Measurements from ENCODE around the gene PRPH. TPM values are rescaled to one million over a fixed set of nuclear protein-coding genes. Genes with fewer than 3 reads are reported as not detected.
"Not testable (repeated sequence)": the region's sequence is repeated elsewhere in the genome, so short reads cannot be mapped to it uniquely, and the experiment has no call there.

Gene PRPH
- total RNA-seq, 4 donors from 2014 or later: 3.0 to 16.2 (median 5.8) TPM

DNA sequence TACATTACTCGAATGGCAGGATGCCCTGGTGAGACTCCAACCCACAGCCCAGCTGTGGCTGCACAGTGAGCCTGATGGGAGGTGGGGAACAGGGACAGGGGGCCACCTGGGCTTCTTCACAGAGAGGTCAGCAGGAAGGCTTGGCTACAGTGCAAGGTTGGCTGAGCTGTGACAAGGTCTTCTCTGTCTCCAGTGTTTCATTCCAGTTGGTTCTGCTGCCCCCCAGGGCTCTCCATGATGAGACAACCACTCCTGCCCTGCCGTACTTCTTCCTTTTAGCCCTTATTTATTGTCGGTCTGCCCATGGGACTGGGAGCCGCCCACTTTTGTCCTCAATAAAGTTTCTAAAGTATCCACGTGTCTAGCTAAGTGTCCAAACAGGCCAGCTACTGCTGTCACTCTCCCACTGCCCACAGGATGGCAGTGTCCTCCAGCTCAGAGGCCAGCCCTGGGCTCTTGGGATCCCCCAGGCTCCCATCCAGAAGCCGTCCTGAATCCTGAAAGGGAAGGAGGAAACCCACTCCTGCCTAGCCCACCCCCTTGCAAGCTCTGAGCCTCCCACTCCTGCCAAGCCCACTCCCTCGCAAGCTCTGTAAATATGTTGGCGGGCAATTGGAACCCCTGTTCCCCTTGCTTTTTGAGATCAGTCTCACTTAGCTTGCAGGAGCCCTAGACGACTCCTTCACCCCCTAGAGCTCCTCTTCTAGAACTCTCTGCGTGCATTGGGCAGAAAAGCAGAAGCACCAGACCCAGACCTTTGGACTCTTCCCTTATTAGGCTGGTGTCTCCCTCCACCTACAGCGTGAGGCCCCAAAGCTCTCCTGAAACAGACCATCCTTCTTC, 36.7 kb downstream of the PRPH start:
- no peak overlapping the region for H3K4me3 ChIP-seq
- ATAC-seq: peak; percentile 81
- H3K27me3 ChIP-seq: peaks cover 72% of the 10 kb centered on the region
- TF ChIP-seq, protein P1, sequence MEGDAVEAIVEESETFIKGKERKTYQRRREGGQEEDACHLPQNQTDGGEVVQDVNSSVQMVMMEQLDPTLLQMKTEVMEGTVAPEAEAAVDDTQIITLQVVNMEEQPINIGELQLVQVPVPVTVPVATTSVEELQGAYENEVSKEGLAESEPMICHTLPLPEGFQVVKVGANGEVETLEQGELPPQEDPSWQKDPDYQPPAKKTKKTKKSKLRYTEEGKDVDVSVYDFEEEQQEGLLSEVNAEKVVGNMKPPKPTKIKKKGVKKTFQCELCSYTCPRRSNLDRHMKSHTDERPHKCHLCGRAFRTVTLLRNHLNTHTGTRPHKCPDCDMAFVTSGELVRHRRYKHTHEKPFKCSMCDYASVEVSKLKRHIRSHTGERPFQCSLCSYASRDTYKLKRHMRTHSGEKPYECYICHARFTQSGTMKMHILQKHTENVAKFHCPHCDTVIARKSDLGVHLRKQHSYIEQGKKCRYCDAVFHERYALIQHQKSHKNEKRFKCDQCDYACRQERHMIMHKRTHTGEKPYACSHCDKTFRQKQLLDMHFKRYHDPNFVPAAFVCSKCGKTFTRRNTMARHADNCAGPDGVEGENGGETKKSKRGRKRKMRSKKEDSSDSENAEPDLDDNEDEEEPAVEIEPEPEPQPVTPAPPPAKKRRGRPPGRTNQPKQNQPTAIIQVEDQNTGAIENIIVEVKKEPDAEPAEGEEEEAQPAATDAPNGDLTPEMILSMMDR (IDR thresholded peaks at IDR 0.05): peak in 3 of 4 experiments; percentile 55 to 83 (median 60)
- TF ChIP-seq POLR2A (IDR thresholded peaks at IDR 0.05): no peak
- TF ChIP-seq EP300 (IDR thresholded peaks at IDR 0.05): no peak
- no peak for TF ChIP-seq POLR2AphosphoS5 (IDR thresholded peaks at IDR 0.05)
- H3K36me3 ChIP-seq: no peaks in the 10 kb centered on the region
- WGBS, 2 donors (ENCODE audit: low coverage in 1 of 2): 28 to 52% methylated on average over 6 of the region's 11 CpGs
- H3K9me3 ChIP-seq: no peaks in the 10 kb centered on the region
- H3K27ac ChIP-seq: no peak overlapping the region
- H3K4me1 ChIP-seq: peaks cover 0 to 24% (median under 1%) of the 10 kb centered on the region in 3 donors

- no peak overlapping the region for H3K4me3 ChIP-seq
- no peak for ATAC-seq
- WGBS, 2 donors (ENCODE audit: low coverage in 1 of 2): 76 to 80% methylated on average over 10 to 13 of the region's 17 CpGs
- peaks cover 0 to 32% (median 3%) of the 10 kb centered on the region in 3 donors for H3K4me1 ChIP-seq
- H3K9me3 ChIP-seq: no peaks in the 10 kb centered on the region
- no peak overlapping the region for H3K27ac ChIP-seq
- peaks cover 80% of the 10 kb centered on the region for H3K27me3 ChIP-seq
- no peak for TF ChIP-seq POLR2A (IDR thresholded peaks at IDR 0.05)
- TF ChIP-seq, protein P1 (IDR thresholded peaks at IDR 0.05): no peak
- no peak for TF ChIP-seq POLR2AphosphoS5 (IDR thresholded peaks at IDR 0.05)
- TF ChIP-seq EP300 (IDR thresholded peaks at IDR 0.05): no peak
- H3K36me3 ChIP-seq: no peaks in the 10 kb centered on the region
Measured at GRCh38 chr12:49332441-49332861, 37.5 kb downstream of the PRPH start.

DNA sequence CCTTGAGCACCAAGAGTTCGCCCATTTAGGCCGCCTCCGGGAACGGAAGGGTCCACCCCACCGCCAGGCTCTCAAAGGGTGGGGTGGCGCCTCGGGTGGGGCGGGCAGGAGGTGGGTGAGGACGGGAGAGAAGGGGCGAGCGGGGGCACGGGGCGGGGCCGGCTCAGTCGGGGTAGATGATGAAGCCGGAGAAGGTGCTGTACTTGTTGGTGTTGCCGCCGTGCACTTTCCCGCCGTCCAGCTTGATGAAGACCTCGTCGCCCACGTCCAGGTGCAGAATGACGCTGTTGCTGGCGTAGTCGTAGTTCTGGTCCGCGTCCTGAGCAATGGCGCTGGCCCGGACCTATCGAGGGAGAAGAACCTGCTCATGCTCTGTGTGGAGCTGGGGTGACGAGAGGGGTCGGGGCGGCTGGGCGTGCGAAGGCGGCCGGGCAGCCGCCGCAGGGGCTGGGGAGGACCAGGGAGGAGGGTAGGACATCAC, 38.0 kb downstream of the PRPH start:
- WGBS, 2 donors (ENCODE audit: low coverage in 1 of 2): 0% methylated on average over 1 of the region's 40 CpGs; no CpG with 5 or more reads in 1 of the 2 donors
- Histone ChIP-seq H3K36me3 (no peaks in the 10 kb centered on the region), H3K27ac (no peak overlapping the region), H3K4me1 (peaks cover 0 to 32% (median 3%) of the 10 kb centered on the region in 3 donors), H3K27me3 (peaks cover 85% of the 10 kb centered on the region), H3K4me3 (peak overlapping the region in 1 of 2 donors; percentile 18), H3K9me3 (no peaks in the 10 kb centered on the region)
- no peak for ATAC-seq
- no peak for TF ChIP-seq POLR2AphosphoS5 (IDR thresholded peaks at IDR 0.05)
- no peak for TF ChIP-seq POLR2A (IDR thresholded peaks at IDR 0.05)
- TF ChIP-seq, protein P1 (IDR thresholded peaks at IDR 0.05): no peak
- TF ChIP-seq EP300 (IDR thresholded peaks at IDR 0.05): no peak

DNA sequence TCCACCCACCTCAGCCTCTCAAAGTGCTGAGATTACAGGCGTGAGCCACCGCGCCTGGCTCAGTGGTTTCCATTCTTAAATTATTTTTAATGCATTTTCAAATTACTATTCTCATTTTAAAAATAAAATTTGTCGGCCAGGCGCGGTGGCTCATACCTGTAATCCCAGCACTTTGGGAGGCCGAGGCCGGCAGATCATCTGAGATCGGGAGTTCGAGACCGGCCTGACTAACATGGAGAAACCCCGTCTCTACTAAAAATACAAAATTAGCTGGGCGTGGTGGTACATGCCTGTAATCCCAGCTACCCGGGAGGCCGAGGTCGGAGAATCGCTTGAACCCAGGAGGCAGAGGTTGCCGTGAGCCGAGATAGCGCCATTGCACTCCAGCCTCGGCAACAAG, 38.8 kb downstream of the PRPH start:
- 50 to 62% methylated on average over 4 to 18 of the region's 21 CpGs for WGBS, 2 donors (ENCODE audit: low coverage in 1 of 2)
- H3K27me3 ChIP-seq: peaks cover 93% of the 10 kb centered on the region
- ATAC-seq: not testable (repeated sequence)

DNA sequence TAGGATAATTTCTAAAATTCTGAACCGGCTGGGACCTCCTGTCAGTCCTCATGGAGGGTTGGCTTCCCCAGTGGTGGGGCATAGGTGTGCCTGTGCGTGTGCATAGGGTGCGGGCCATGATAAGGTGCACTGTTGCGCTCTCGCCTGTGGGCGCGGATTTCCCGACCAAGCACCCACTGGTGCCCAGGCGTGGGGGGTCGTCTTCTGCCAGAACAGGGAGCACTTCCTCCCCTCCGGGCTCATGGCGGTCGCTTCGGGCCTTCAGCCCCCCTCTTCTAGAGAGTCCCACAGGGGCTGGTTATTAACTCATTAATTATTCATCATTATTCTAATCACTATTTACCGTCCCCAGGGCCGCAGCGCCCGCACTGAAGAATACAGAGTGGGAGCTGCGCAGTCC, 39.3 kb downstream of the PRPH start:
- Histone ChIP-seq H3K27ac (no peak overlapping the region), H3K4me1 (peaks cover 0 to 32% (median 3%) of the 10 kb centered on the region in 3 donors), H3K27me3 (peaks cover 98% of the 10 kb centered on the region), H3K4me3 (no peak overlapping the region), H3K36me3 (no peaks in the 10 kb centered on the region), H3K9me3 (no peaks in the 10 kb centered on the region)
- TF ChIP-seq POLR2A (IDR thresholded peaks at IDR 0.05) (no peak), POLR2AphosphoS5 (IDR thresholded peaks at IDR 0.05) (no peak), EP300 (IDR thresholded peaks at IDR 0.05) (no peak)
- TF ChIP-seq, protein P1 (IDR thresholded peaks at IDR 0.05): no peak
- no peak for ATAC-seq
- 46 to 65% methylated on average over 13 to 17 of the region's 19 CpGs for WGBS, 2 donors (ENCODE audit: low coverage in 1 of 2)

More for the DNA sequence above, 38.8 kb downstream of the PRPH start:
- H3K9me3 ChIP-seq, H3K4me3 ChIP-seq, H3K27ac ChIP-seq, H3K36me3 ChIP-seq: not testable (repeated sequence)
- peaks cover 0 to 32% (median 3%) of the 10 kb centered on the region in 3 donors for H3K4me1 ChIP-seq
